HepG2 (cell line): Measurements from ENCODE around the gene RAB11FIP2.

Source experiments
- ATF4 ChIP-seq, 2 experiments: fragments of 450-650 bp in 1 of 2; sonication (generic) in 1 of 2; formaldehyde crosslinking; IDR thresholded peaks; 2 replicates each; pipeline versions ENCODE4 v1.5.0 to v1.8.0; 2020 to 2022; ENCODE audit warnings: mild to moderate bottlenecking in 1 of 2, missing genetic modification reagents in 1 of 2
- MAFK ChIP-seq, 2 experiments: IDR thresholded peaks in 1 of 2; conservative IDR thresholded peaks in 1 of 2; 2 replicates each; pipeline ENCODE4 v1.6.1; 2011; ENCODE audit warnings: improper control_type of control experiment in 2 of 2, low read length in 2 of 2
- PHF8 ChIP-seq: sonication (generic); formaldehyde crosslinking; IDR thresholded peaks from 2 replicates; pipeline ENCODE4 v1.5.0; 2020; ENCODE audit warnings: missing genetic modification reagents
- RFX5 ChIP-seq: IDR thresholded peaks from 2 replicates; pipeline ENCODE4 v1.6.1; 2011; ENCODE audit warnings: low read depth, low read length, improper control_type of control experiment
- SMYD3 ChIP-seq: sonication (generic); formaldehyde crosslinking; IDR thresholded peaks from 2 replicates; pipeline ENCODE4 v1.8.1; 2023; ENCODE audit warnings: mild to moderate bottlenecking, missing genetic modification reagents
- SP4 ChIP-seq: sonication (generic); formaldehyde crosslinking; IDR thresholded peaks from 2 replicates; pipeline ENCODE4 v1.8.1; 2023; ENCODE audit warnings: mild to moderate bottlenecking, missing genetic modification reagents
- TF ChIP-seq, protein P1 (sequence below): sonication (generic); formaldehyde crosslinking; IDR thresholded peaks from 2 replicates; pipeline ENCODE4 v1.4.0; 2020; ENCODE audit warnings: missing genetic modification reagents, mild to moderate bottlenecking, borderline replicate concordance
- TF ChIP-seq, protein P2 (sequence below): sonication (generic); formaldehyde crosslinking; IDR thresholded peaks from 2 replicates; pipeline ENCODE4 v1.4.0; 2020; ENCODE audit warnings: missing genetic modification reagents, borderline replicate concordance
- TF ChIP-seq, protein P3 (sequence below): sonication (generic); formaldehyde crosslinking; IDR thresholded peaks from 2 replicates; pipeline ENCODE4 v1.8.0; 2022; ENCODE audit warnings: missing genetic modification reagents, mild to moderate bottlenecking, moderate library complexity, borderline replicate concordance
- TF ChIP-seq, protein P4 (sequence below): sonication (generic); formaldehyde crosslinking; IDR thresholded peaks from 2 replicates; pipeline ENCODE4 v1.5.0; 2020; ENCODE audit warnings: mild to moderate bottlenecking, missing genetic modification reagents, moderate library complexity

DNA sequence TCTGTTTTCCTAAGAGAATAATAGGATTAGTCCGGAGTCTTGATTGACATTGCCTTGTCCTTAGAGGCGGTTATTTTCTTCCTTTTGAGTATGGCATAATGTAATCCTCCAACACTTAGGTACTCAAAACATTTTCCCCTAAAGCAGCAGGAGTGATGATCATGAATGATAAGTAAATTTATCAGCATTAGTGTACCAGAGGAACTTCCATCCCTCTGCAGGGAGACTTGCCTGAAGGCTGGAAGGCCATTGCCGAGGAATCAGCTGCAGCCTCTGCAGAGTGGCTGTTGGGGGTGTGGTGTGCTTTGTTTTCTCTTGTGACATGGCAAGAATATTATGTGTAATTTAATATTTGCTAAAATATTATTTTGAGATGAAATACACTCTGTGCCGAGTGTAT is 56.8 kb downstream of the RAB11FIP2 start:
- TF ChIP-seq ATF4 (CRISPR knock-in tag; IDR thresholded peaks at IDR 0.05): no peak
- TF ChIP-seq, protein P1, sequence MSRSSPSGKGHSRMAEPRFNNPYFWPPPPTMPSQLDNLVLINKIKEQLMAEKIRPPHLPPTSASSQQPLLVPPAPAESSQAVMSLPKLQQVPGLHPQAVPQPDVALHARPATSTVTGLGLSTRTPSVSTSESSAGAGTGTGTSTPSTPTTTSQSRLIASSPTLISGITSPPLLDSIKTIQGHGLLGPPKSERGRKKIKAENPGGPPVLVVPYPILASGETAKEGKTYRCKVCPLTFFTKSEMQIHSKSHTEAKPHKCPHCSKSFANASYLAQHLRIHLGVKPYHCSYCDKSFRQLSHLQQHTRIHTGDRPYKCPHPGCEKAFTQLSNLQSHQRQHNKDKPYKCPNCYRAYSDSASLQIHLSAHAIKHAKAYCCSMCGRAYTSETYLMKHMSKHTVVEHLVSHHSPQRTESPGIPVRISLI (CRISPR knock-in tag): no peak
- TF ChIP-seq, protein P2, sequence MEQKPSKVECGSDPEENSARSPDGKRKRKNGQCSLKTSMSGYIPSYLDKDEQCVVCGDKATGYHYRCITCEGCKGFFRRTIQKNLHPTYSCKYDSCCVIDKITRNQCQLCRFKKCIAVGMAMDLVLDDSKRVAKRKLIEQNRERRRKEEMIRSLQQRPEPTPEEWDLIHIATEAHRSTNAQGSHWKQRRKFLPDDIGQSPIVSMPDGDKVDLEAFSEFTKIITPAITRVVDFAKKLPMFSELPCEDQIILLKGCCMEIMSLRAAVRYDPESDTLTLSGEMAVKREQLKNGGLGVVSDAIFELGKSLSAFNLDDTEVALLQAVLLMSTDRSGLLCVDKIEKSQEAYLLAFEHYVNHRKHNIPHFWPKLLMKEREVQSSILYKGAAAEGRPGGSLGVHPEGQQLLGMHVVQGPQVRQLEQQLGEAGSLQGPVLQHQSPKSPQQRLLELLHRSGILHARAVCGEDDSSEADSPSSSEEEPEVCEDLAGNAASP (CRISPR knock-in tag): no peak
- TF ChIP-seq RFX5: no peak
- TF ChIP-seq MAFK (conservative IDR thresholded peaks at IDR 0.05 in 1 of 2, IDR thresholded peaks at IDR 0.05 in 1 of 2; ENCODE audit: low read length in 2 of 2): no peak
- TF ChIP-seq, protein P3, sequence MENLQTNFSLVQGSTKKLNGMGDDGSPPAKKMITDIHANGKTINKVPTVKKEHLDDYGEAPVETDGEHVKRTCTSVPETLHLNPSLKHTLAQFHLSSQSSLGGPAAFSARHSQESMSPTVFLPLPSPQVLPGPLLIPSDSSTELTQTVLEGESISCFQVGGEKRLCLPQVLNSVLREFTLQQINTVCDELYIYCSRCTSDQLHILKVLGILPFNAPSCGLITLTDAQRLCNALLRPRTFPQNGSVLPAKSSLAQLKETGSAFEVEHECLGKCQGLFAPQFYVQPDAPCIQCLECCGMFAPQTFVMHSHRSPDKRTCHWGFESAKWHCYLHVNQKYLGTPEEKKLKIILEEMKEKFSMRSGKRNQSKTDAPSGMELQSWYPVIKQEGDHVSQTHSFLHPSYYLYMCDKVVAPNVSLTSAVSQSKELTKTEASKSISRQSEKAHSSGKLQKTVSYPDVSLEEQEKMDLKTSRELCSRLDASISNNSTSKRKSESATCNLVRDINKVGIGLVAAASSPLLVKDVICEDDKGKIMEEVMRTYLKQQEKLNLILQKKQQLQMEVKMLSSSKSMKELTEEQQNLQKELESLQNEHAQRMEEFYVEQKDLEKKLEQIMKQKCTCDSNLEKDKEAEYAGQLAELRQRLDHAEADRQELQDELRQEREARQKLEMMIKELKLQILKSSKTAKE (CRISPR knock-in tag): no peak
- no peak for TF ChIP-seq SP4 (CRISPR knock-in tag)
- TF ChIP-seq, protein P4, sequence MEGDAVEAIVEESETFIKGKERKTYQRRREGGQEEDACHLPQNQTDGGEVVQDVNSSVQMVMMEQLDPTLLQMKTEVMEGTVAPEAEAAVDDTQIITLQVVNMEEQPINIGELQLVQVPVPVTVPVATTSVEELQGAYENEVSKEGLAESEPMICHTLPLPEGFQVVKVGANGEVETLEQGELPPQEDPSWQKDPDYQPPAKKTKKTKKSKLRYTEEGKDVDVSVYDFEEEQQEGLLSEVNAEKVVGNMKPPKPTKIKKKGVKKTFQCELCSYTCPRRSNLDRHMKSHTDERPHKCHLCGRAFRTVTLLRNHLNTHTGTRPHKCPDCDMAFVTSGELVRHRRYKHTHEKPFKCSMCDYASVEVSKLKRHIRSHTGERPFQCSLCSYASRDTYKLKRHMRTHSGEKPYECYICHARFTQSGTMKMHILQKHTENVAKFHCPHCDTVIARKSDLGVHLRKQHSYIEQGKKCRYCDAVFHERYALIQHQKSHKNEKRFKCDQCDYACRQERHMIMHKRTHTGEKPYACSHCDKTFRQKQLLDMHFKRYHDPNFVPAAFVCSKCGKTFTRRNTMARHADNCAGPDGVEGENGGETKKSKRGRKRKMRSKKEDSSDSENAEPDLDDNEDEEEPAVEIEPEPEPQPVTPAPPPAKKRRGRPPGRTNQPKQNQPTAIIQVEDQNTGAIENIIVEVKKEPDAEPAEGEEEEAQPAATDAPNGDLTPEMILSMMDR (CRISPR knock-in tag): no peak
- no peak for TF ChIP-seq SMYD3
- no peak for TF ChIP-seq PHF8
